ENCODE data around the gene SEC14L2.
A peak's percentile ranks its signal among the peaks of the same experiment; 100 is the strongest.

Gene SEC14L2

DNA sequence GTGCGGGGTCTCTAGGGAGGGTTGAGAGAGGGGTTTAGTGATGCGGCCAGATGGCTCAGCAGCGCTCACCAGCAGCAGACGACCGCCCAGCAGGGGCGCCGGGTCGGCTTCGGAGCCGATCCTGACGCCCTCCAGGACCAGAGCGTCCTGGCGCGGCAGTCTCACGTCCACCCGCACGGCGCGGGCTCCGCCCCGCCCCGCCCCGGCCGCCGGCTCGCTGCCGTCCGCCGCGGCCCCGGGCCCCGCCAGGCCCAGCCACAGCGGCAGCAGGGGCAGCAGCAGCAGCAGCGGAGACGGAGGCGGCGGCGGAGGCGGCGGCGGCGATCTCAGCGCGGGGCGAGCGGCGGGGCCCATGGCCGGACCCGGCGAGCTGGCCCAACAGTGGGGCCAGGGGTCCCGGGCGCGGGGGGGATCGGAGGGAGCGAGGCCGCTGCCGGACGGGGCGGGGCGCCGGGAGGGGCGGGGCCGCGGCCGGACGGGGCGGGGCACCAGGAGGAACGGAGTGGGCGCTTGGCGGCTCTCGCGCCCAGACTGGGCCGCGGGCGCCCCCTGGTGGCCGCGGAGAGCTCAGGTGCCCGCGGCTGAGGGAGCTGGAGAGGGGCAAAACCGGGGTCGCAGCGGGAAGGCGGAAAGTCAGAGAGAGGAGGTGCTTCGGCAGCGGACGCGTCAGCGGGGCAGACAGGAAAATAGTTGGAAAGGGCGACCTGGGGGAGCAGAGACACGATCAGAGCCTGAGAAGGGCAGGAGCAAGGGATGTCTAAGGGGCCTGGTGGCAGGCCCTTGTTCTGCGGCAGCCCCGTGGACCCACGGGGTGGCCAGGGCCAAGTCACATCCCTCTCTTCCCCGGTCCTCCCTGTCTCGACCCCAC, 9.6 kb upstream of the SEC14L2 start, which contains the start of gene RNF215:
TSS of gene RNF215 (minus strand) at position 452 of the 868 bp plus-strand sequence. CDS start at position 354, 98 bp downstream.
- DNase-seq (ENCODE audit: insufficient read length, low spot score): peak; percentile 96
- FAIRE-seq: peak; percentile 93
- TF ChIP-seq TAF1 (IDR thresholded peaks at IDR 0.05; ENCODE audit: low read depth, low read length) (no peak), POU2F2 (IDR thresholded peaks at IDR 0.05; ENCODE audit: low read depth, low read length) (no peak), POLR2A (IDR thresholded peaks at IDR 0.05; ENCODE audit: low read depth, low read length) (no peak), PAX5 (IDR thresholded peaks at IDR 0.05; ENCODE audit: insufficient read depth, low read length, severe bottlenecking) (no peak), POLR2AphosphoS5 (IDR thresholded peaks at IDR 0.05; ENCODE audit: low read depth, low read length) (no peak), SPI1 (IDR thresholded peaks at IDR 0.05; ENCODE audit: low read depth, low read length) (no peak)

DNA sequence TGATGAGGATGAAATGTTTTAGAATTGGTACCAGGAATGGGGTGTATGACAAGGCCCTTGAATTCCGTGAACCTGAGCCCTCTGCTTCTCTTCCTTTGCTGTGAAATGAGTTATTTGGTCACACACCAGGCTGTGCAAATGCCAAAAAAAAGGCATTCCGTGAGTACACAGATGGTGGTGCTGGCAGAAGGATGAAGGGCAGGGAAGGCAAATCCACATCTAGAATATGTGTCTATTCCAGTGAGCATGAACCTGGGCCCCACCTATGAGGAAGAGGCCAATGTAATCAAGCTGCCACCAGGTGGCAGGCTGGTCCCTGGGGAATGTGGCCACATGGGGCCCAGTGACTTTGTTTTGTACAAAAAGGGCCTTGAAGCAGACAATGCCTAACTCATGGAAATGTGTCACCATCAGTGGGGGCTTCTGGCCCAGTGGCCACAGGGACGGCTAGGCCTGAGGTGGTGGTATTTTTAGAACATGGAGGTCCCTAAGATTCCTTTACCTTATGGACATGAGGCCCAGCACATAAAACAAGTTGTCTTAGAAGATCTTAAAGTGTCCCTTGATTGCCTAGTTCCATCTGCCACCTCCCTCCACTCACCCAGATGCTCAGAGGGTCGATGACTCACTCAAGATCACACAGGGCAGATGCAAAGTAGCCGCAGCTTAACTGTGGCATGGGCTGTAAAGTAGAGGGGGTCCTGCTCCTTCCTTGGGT, 5.7 kb upstream of the SEC14L2 start:
- TF ChIP-seq POLR2A (IDR thresholded peaks at IDR 0.05; ENCODE audit: low read depth, low read length) (no peak), TAF1 (IDR thresholded peaks at IDR 0.05; ENCODE audit: low read depth, low read length) (no peak), POU2F2 (IDR thresholded peaks at IDR 0.05; ENCODE audit: low read depth, low read length) (0 out of 2 replicates have a peak, but pooled peaks have one; percentile 20), POLR2AphosphoS5 (IDR thresholded peaks at IDR 0.05; ENCODE audit: low read depth, low read length) (no peak), PAX5 (IDR thresholded peaks at IDR 0.05; ENCODE audit: insufficient read depth, low read length, severe bottlenecking) (no peak), SPI1 (IDR thresholded peaks at IDR 0.05; ENCODE audit: low read depth, low read length) (peak; percentile 33; the same call in 1 of the 2 replicates)
- DNase-seq (ENCODE audit: insufficient read length, low spot score) (peak; percentile 72), FAIRE-seq (peak; percentile 97)

DNA sequence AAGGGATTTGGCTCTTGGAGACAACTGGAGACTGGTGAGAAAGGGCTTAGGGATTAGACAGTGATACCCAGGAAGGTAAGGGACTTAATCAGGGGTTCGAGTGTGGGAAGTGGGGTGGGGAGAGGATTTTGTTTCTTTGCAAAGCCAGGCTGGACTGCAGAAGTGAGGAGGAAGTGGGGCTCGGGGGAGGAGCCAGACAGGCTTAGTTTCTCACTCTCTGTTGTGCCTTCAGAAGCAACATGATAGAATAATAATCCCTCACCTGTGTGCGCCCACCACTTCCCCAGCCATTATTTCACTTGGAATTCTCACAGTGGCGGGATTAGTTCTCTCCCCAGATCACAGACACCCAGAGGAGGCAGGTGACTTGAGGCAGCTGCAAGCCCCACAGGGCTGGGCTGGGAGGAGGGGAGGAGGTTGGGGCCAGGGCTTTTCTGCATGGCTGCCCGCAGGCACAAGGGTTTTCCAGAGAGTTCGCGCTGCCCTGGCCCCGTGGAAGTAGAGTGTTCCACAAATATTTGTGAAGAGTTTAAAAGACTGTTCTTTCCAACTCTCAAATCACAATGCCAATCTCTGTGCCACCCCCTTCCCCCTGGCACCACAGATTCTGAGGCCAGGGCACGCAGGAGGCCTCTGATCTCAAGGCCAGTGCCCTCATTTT, 4.0 kb upstream of the SEC14L2 start:
- no peak for TF ChIP-seq POU2F2 (IDR thresholded peaks at IDR 0.05; ENCODE audit: low read depth, low read length)
- TF ChIP-seq PAX5 (IDR thresholded peaks at IDR 0.05; ENCODE audit: insufficient read depth, low read length, severe bottlenecking): peak; percentile 49
- no peak for TF ChIP-seq TAF1 (IDR thresholded peaks at IDR 0.05; ENCODE audit: low read depth, low read length)
- TF ChIP-seq SPI1 (IDR thresholded peaks at IDR 0.05; ENCODE audit: low read depth, low read length): peak; percentile 80
- no peak for TF ChIP-seq POLR2AphosphoS5 (IDR thresholded peaks at IDR 0.05; ENCODE audit: low read depth, low read length)
- TF ChIP-seq POLR2A (IDR thresholded peaks at IDR 0.05; ENCODE audit: low read depth, low read length): no peak
- peak; percentile 69 for FAIRE-seq

DNA sequence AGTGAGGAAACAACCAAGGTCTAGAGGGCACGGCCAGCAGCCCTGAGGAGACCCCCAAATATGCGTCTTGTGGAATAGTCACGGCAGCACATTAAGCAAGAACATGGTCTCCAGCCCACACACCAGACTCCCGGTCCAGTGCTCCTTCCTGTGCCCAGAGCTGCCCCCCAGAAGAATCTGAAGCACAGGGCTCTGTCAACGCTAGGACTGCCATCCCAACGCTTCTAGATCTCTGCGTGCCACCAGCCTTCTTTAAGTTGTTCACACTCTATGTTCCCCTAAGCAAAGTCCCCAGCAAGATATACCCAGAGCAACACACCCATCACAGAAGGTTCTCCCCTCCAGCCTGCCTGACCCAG, 3.5 kb upstream of the SEC14L2 start:
- TF ChIP-seq POLR2AphosphoS5 (IDR thresholded peaks at IDR 0.05; ENCODE audit: low read depth, low read length): no peak
- no peak for TF ChIP-seq POLR2A (IDR thresholded peaks at IDR 0.05; ENCODE audit: low read depth, low read length)
- no peak for TF ChIP-seq PAX5 (IDR thresholded peaks at IDR 0.05; ENCODE audit: insufficient read depth, low read length, severe bottlenecking)
- TF ChIP-seq TAF1 (IDR thresholded peaks at IDR 0.05; ENCODE audit: low read depth, low read length): no peak
- TF ChIP-seq POU2F2 (IDR thresholded peaks at IDR 0.05; ENCODE audit: low read depth, low read length): no peak
- no peak for TF ChIP-seq SPI1 (IDR thresholded peaks at IDR 0.05; ENCODE audit: low read depth, low read length)
- DNase-seq (ENCODE audit: insufficient read length, low spot score) (no peak), FAIRE-seq (peak; percentile 31)

More for the DNA sequence above, 4.0 kb upstream of the SEC14L2 start:
- DNase-seq (ENCODE audit: insufficient read length, low spot score): no peak

DNA sequence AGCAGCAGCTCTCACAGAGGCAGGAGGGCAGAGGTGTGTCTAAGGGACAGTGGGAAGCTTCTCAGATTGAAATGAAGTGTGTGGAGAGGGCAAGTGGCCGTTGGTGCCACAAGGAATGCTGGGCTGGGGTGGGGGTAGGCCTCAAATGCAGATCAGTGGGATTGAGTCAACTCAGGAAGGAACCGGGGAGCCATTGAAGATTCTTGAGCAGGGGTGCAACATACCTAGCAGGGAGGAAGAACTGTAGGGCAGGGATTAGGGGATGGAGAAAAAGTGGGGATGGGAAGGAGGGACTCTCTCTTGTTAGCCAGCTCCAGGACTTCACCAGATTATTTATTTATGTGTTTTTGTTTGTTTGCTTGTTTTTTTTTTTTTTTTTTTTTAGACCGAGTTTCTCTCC, 2.9 kb upstream of the SEC14L2 start:
- DNase-seq (ENCODE audit: insufficient read length, low spot score): no peak
- no peak for FAIRE-seq
- no peak for TF ChIP-seq POLR2AphosphoS5 (IDR thresholded peaks at IDR 0.05; ENCODE audit: low read depth, low read length)
- TF ChIP-seq POLR2A (IDR thresholded peaks at IDR 0.05; ENCODE audit: low read depth, low read length): no peak
- no peak for TF ChIP-seq PAX5 (IDR thresholded peaks at IDR 0.05; ENCODE audit: insufficient read depth, low read length, severe bottlenecking)
- no peak for TF ChIP-seq SPI1 (IDR thresholded peaks at IDR 0.05; ENCODE audit: low read depth, low read length)
- no peak for TF ChIP-seq TAF1 (IDR thresholded peaks at IDR 0.05; ENCODE audit: low read depth, low read length)
- no peak for TF ChIP-seq POU2F2 (IDR thresholded peaks at IDR 0.05; ENCODE audit: low read depth, low read length)

GRCh38 chr22:30397656-30398635, 1.1 kb downstream of the SEC14L2 start:
- no peak for TF ChIP-seq SPI1 (IDR thresholded peaks at IDR 0.05; ENCODE audit: low read depth, low read length)
- TF ChIP-seq POLR2A (IDR thresholded peaks at IDR 0.05; ENCODE audit: low read depth, low read length): no peak
- no peak for TF ChIP-seq PAX5 (IDR thresholded peaks at IDR 0.05; ENCODE audit: insufficient read depth, low read length, severe bottlenecking)
- no peak for TF ChIP-seq POU2F2 (IDR thresholded peaks at IDR 0.05; ENCODE audit: low read depth, low read length)
- TF ChIP-seq TAF1 (IDR thresholded peaks at IDR 0.05; ENCODE audit: low read depth, low read length): no peak
- no peak for TF ChIP-seq POLR2AphosphoS5 (IDR thresholded peaks at IDR 0.05; ENCODE audit: low read depth, low read length)
- FAIRE-seq (peak; percentile 35), DNase-seq (ENCODE audit: insufficient read length, low spot score) (no peak)

DNA sequence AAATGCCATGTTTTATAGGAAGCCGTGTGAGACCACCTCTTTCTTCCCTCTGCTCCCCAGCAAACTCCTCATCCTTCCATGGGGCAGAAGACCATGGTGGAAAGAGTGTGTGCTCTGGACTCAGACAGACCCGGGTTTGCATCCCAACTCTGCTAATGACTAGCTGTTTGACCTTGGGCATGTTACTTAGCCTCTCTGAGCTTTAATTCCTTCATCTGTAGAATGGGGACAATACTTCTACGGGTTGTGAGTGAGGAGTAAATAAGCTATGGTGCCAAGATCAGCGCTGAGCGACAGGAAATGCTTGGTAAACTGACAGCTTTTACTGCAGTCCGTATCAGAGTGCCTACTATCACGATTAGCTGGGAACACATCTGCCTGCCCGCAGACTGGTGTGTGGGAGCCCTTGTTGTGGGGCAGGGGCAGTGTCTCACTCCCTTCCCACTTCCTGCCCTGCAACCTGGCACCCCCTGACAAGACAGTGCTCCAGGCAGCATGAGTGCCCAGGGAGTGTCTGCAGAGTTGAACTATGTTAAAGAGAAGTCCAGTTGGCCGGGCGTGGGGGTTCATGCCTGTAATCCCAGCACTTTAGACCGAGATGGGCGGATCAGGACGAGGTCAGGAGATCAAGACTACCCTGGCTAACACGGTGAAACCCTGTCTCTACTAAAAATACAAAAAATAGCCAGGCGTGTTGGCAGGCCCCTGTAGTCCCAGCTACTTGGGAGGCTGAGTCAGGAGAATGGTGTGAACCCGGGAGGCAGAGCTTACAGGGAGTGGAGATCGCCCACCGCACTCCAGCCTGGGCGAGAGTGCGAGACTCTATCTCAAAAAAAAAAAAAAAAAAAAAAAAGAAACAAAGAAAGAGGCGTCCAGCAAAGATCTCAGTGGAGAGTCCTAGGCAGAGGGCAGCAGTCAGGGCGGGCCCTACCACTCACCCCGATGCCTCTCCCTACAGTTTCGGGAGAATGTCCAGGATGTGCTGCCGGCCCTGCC, 2.2 kb downstream of the SEC14L2 start:
- no peak for FAIRE-seq
- DNase-seq (ENCODE audit: insufficient read length, low spot score): no peak
- TF ChIP-seq POLR2AphosphoS5 (IDR thresholded peaks at IDR 0.05; ENCODE audit: low read depth, low read length) (no peak), TAF1 (IDR thresholded peaks at IDR 0.05; ENCODE audit: low read depth, low read length) (no peak), SPI1 (IDR thresholded peaks at IDR 0.05; ENCODE audit: low read depth, low read length) (no peak), POU2F2 (IDR thresholded peaks at IDR 0.05; ENCODE audit: low read depth, low read length) (no peak)

Measured in GM12891 (cell line).